ENCODE data around the gene HNRNPH2. TPM values are rescaled to one million over a fixed set of nuclear protein-coding genes. Genes with fewer than 3 reads are reported as not detected.

HNRNPH2 gene
- total RNA-seq, 1 experiment from 2014 or later: 48.8 TPM

- no peaks in the 10 kb centered on the region for H3K9me3 ChIP-seq (ENCODE audit: low read depth, low read length, poor library complexity, severe bottlenecking)
- H3K36me3 ChIP-seq (ENCODE audit: insufficient read depth, low read length, poor library complexity, severe bottlenecking): peaks cover 22% of the 10 kb centered on the region
- no peaks in the 10 kb centered on the region for H3K4me1 ChIP-seq (ENCODE audit: insufficient read depth, low read length, poor library complexity, severe bottlenecking)
- H3K27me3 ChIP-seq (replicated peaks; ENCODE audit: insufficient read depth, low read depth, low read length, poor library complexity): no peaks in the 10 kb centered on the region
- H3K4me3 ChIP-seq (ENCODE audit: low read depth, low read length, poor library complexity, severe bottlenecking): no peak overlapping the region
- intact Hi-C loops (cut with micrococcal nuclease; ENCODE audit: unreplicated experiment): no loop called here
- no TSS peak for BruUV-seq (replicated peaks)
- POLR2A ChIA-PET (ENCODE audit: low non-redundant PET): no interaction called here
- TF ChIP-seq EZH2 (IDR thresholded peaks at IDR 0.05; ENCODE audit: borderline replicate concordance, low read depth, low read length, poor library complexity, severe bottlenecking) (no peak), CTCF (conservative IDR thresholded peaks at IDR 0.05; ENCODE audit: low read depth, low read length) (no peak)
- H3K27ac ChIP-seq (ENCODE audit: low read depth, low read length, poor library complexity, severe bottlenecking): no peak overlapping the region
- DNase-seq (ENCODE audit: low spot score): no peak
- CTCF ChIA-PET: no interaction called here
These were observed 9.3 kb upstream of the HNRNPH2 start for GRCh38 chrX:101398694-101399093.

GRCh38 chrX:101399825-101400224 is 8.2 kb upstream of the HNRNPH2 start:
- intact Hi-C loops (cut with micrococcal nuclease; ENCODE audit: unreplicated experiment): no loop called here
- H3K4me3 ChIP-seq (ENCODE audit: low read depth, low read length, poor library complexity, severe bottlenecking): no peak overlapping the region
- no peaks in the 10 kb centered on the region for H3K4me1 ChIP-seq (ENCODE audit: insufficient read depth, low read length, poor library complexity, severe bottlenecking)
- no peak for DNase-seq (ENCODE audit: low spot score)
- no peaks in the 10 kb centered on the region for H3K27me3 ChIP-seq (replicated peaks; ENCODE audit: insufficient read depth, low read depth, low read length, poor library complexity)
- BruUV-seq (replicated peaks): no TSS peak
- H3K9me3 ChIP-seq (ENCODE audit: low read depth, low read length, poor library complexity, severe bottlenecking): no peaks in the 10 kb centered on the region
- ChIA-PET POLR2A (ENCODE audit: low non-redundant PET) (no interaction called here), CTCF (no interaction called here)
- H3K36me3 ChIP-seq (ENCODE audit: insufficient read depth, low read length, poor library complexity, severe bottlenecking): peaks cover 20% of the 10 kb centered on the region
- no peak for TF ChIP-seq EZH2 (IDR thresholded peaks at IDR 0.05; ENCODE audit: borderline replicate concordance, low read depth, low read length, poor library complexity, severe bottlenecking)
- no peak for TF ChIP-seq CTCF (conservative IDR thresholded peaks at IDR 0.05; ENCODE audit: low read depth, low read length)
- no peak overlapping the region for H3K27ac ChIP-seq (ENCODE audit: low read depth, low read length, poor library complexity, severe bottlenecking)

GRCh38 chrX:101407167-101407747 is 765 bp upstream of the HNRNPH2 start:
- ChIA-PET CTCF (no interaction called here), POLR2A (ENCODE audit: low non-redundant PET) (no interaction called here)
- H3K36me3 ChIP-seq (ENCODE audit: insufficient read depth, low read length, poor library complexity, severe bottlenecking): peaks cover 6% of the 10 kb centered on the region
- no TSS peak for BruUV-seq (replicated peaks)
- H3K9me3 ChIP-seq (ENCODE audit: low read depth, low read length, poor library complexity, severe bottlenecking): no peaks in the 10 kb centered on the region
- TF ChIP-seq EZH2 (IDR thresholded peaks at IDR 0.05; ENCODE audit: borderline replicate concordance, low read depth, low read length, poor library complexity, severe bottlenecking) (no peak), CTCF (conservative IDR thresholded peaks at IDR 0.05; ENCODE audit: low read depth, low read length) (no peak)
- peaks cover 5% of the 10 kb centered on the region for H3K4me1 ChIP-seq (ENCODE audit: insufficient read depth, low read length, poor library complexity, severe bottlenecking)
- H3K27ac ChIP-seq (ENCODE audit: low read depth, low read length, poor library complexity, severe bottlenecking): peak overlapping the region; percentile 98
- H3K27me3 ChIP-seq (replicated peaks; ENCODE audit: insufficient read depth, low read depth, low read length, poor library complexity): no peaks in the 10 kb centered on the region
- intact Hi-C loops (cut with micrococcal nuclease; ENCODE audit: unreplicated experiment): no loop called here
- peak overlapping the region; percentile 80 for H3K4me3 ChIP-seq (ENCODE audit: low read depth, low read length, poor library complexity, severe bottlenecking)
- no peak for DNase-seq (ENCODE audit: low spot score)

All from A673 (cell line).